Neural progenitor cell (in vitro differentiated cells): ENCODE results near the gene C20orf202. TPM values are rescaled to one million over a fixed set of nuclear protein-coding genes. Genes with fewer than 3 reads are reported as not detected.

Experiments used
- DNase-seq: peaks from one replicate; pipeline ENCODE4 v3.0.0-alpha.2; 2016; ENCODE audit warnings: low spot score
- H2AFZ ChIP-seq: fragments of 200-600 bp; sonication (generic); replicated peaks from 2 replicates; pipeline ENCODE4 v1.6.1; 2016; ENCODE audit warnings: antibody characterized with exemption
- H3F3A ChIP-seq: fragments of 200-600 bp; sonication (generic); 2 replicates; pipeline ENCODE4 v1.6.1; 2016; ENCODE audit warnings: antibody characterized with exemption, low read depth
- H3K27ac ChIP-seq: fragments of 200-600 bp; sonication (generic); 2 replicates; pipeline ENCODE4 v1.5.1; 2016; ENCODE audit warnings: mild to moderate bottlenecking
- H3K27me3 ChIP-seq: fragments of 200-600 bp; sonication (generic); 2 replicates; pipeline ENCODE4 v1.6.1; 2016; ENCODE audit warnings: mild to moderate bottlenecking, moderate library complexity
- H3K36me3 ChIP-seq: fragments of 200-600 bp; sonication (generic); 2 replicates; pipeline ENCODE4 v1.5.1; 2016
- H3K4me1 ChIP-seq: fragments of 200-600 bp; sonication (generic); 2 replicates; pipeline ENCODE4 v1.6.1; 2016; ENCODE audit warnings: mixed run types
- H3K4me2 ChIP-seq: fragments of 200-600 bp; sonication (generic); 2 replicates; pipeline ENCODE4 v1.6.1; 2016
- H3K4me3 ChIP-seq: fragments of 200-600 bp; sonication (generic); 2 replicates; pipeline ENCODE4 v1.5.1; 2016
- H3K79me2 ChIP-seq: fragments of 200-600 bp; sonication (generic); 2 replicates; pipeline ENCODE4 v1.6.1; 2016; ENCODE audit warnings: low read depth
- H3K9ac ChIP-seq: fragments of 200-600 bp; sonication (generic); 2 replicates; pipeline ENCODE4 v1.6.1; 2016
- H3K9me3 ChIP-seq: fragments of 200-600 bp; sonication (generic); 2 replicates; pipeline ENCODE4 v1.5.1; 2016; ENCODE audit warnings: low read depth
- H4K20me1 ChIP-seq: fragments of 200-600 bp; sonication (generic); 2 replicates; pipeline ENCODE4 v1.6.1; 2016; ENCODE audit warnings: low read depth
- H3K27ac Mint-ChIP-seq: 3 replicates; pipeline ENCODE4 v1.8.0; 2021; ENCODE audit warnings: mixed read lengths
- H3K27me3 Mint-ChIP-seq: 2 replicates; pipeline ENCODE4 v1.8.0; 2022; ENCODE audit warnings: low read depth, mild to moderate bottlenecking, inconsistent platforms, moderate library complexity, mixed read lengths; ENCODE audit not compliant: insufficient read depth
- H3K36me3 Mint-ChIP-seq: 3 replicates; pipeline ENCODE4 v1.8.0; 2021; ENCODE audit warnings: mixed read lengths
- H3K4me1 Mint-ChIP-seq: 3 replicates; pipeline ENCODE4 v1.8.0; 2021; ENCODE audit warnings: mixed read lengths
- H3K4me3 Mint-ChIP-seq: 3 replicates; pipeline ENCODE4 v1.8.0; 2021; ENCODE audit warnings: mild to moderate bottlenecking, moderate library complexity, mixed read lengths
- H3K9me3 Mint-ChIP-seq: 3 replicates; pipeline ENCODE4 v1.8.0; 2020; ENCODE audit warnings: mixed read lengths
- EZH2 ChIP-seq: fragments of 200-600 bp; sonication (generic); IDR thresholded peaks from 2 replicates; pipeline ENCODE4 v1.6.1; 2017; ENCODE audit warnings: antibody characterized with exemption, mild to moderate bottlenecking, moderate library complexity
- EZH2phosphoT487 ChIP-seq: fragments of 200-600 bp; sonication (generic); IDR thresholded peaks from 2 replicates; pipeline ENCODE4 v1.6.1; 2017; ENCODE audit warnings: antibody characterized with exemption
- total RNA-seq: library from RNA; depleted of rRNA; stranded (reverse); fragments of >200 nt; gene quantifications from 2 replicates; pipeline ENCODE4 v1.2.3, GENCODE V29; 2015; ENCODE audit warnings: low replicate concordance
- TF ChIP-seq, protein P1 (sequence below): fragments of 200-600 bp; sonication (generic); IDR thresholded peaks from 2 replicates; pipeline ENCODE4 v1.5.1; 2017; ENCODE audit warnings: antibody characterized with exemption, mild to moderate bottlenecking

The C20orf202 gene
- total RNA-seq, 1 donor from 2014 or later, result not detected

DNA sequence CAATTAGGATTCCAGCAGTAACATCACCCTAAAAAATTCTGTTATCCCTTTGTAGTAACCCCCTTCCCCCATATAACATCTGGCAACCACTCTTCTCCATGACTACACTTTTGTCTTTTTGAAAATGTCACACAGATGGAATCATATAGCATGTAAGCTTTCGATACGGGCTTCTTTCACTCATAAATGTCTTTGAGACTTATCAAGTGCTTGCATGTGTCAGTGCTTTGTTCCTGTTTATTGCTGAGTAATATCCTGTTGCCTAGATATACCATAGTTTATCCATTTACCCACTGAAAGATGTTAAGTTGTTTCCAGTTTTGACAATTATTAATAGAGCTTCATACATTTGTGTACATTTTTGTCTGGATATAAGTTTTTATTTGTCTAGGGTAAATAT, 52.4 kb downstream of the C20orf202 start:
- Histone ChIP-seq H3F3A (no peaks in the 10 kb centered on the region), H3K27ac (no peak overlapping the region), H3K79me2 (no peaks in the 10 kb centered on the region), H3K4me2 (no peak overlapping the region), H3K4me3 (no peak overlapping the region), H3K36me3 (no peaks in the 10 kb centered on the region), H3K9me3 (peaks cover 4% of the 10 kb centered on the region), H3K4me1 (no peaks in the 10 kb centered on the region), H2AFZ (no peak overlapping the region), H3K9ac (no peak overlapping the region), H3K27me3 (peaks cover 57% of the 10 kb centered on the region), H4K20me1 (no peaks in the 10 kb centered on the region)
- Mint-ChIP-seq H3K36me3 (no peaks in the 10 kb centered on the region), H3K4me3 (no peak overlapping the region), H3K4me1 (no peaks in the 10 kb centered on the region), H3K27ac (no peak overlapping the region), H3K9me3 (no peaks in the 10 kb centered on the region), H3K27me3 (peaks cover 7% of the 10 kb centered on the region)
- no peak for DNase-seq
- TF ChIP-seq EZH2phosphoT487, result no peak
- TF ChIP-seq, protein P1, sequence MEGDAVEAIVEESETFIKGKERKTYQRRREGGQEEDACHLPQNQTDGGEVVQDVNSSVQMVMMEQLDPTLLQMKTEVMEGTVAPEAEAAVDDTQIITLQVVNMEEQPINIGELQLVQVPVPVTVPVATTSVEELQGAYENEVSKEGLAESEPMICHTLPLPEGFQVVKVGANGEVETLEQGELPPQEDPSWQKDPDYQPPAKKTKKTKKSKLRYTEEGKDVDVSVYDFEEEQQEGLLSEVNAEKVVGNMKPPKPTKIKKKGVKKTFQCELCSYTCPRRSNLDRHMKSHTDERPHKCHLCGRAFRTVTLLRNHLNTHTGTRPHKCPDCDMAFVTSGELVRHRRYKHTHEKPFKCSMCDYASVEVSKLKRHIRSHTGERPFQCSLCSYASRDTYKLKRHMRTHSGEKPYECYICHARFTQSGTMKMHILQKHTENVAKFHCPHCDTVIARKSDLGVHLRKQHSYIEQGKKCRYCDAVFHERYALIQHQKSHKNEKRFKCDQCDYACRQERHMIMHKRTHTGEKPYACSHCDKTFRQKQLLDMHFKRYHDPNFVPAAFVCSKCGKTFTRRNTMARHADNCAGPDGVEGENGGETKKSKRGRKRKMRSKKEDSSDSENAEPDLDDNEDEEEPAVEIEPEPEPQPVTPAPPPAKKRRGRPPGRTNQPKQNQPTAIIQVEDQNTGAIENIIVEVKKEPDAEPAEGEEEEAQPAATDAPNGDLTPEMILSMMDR, result no peak
- no peak for TF ChIP-seq EZH2

Other genes starting within 250 kb of the C20orf202 start
- gene RSPO4, start 201.1 kb upstream of the C20orf202 start, total RNA-seq, result 0.26 and 1.0 TPM in 2 replicates
- 34.0 and 56.0 TPM in 2 replicates for gene PSMF1, start 84.9 kb upstream of the C20orf202 start, total RNA-seq
- gene TMEM74B, start 18.5 kb upstream of the C20orf202 start, total RNA-seq, result 2.5 and 4.2 TPM in 2 replicates
- gene RAD21L1, start 22.6 kb downstream of the C20orf202 start, total RNA-seq, result not detected in 2 replicates
- 0.43 and 0.90 TPM in 2 replicates for gene SNPH, start 62.8 kb downstream of the C20orf202 start, total RNA-seq
- gene SDCBP2, start 125.7 kb downstream of the C20orf202 start, total RNA-seq, result 1.6 and 6.6 TPM in 2 replicates
- 128 and 135 TPM in 2 replicates for gene FKBP1A, start 189.6 kb downstream of the C20orf202 start, total RNA-seq